ENCODE measurements around the gene SMIM1. TPM values are rescaled to one million over a fixed set of nuclear protein-coding genes. Genes with fewer than 3 reads are reported as not detected.
A peak's percentile ranks its signal among the peaks of the same experiment; 100 is the strongest.

The SMIM1 gene
- total RNA-seq, 3 donors from 2014 or later: 1.7 to 2.0 (median 1.9) TPM

- H3K9me3 Mint-ChIP-seq: peaks cover 3% of the 10 kb centered on the region
- no peak for ATAC-seq
- H3K4me1 Mint-ChIP-seq (ENCODE audit: low read depth): no peaks in the 10 kb centered on the region
- H3K36me3 Mint-ChIP-seq (ENCODE audit: insufficient read depth): no peaks in the 10 kb centered on the region
- no peak for DNase-seq
- H3K4me3 Mint-ChIP-seq: no peak overlapping the region
- peaks cover 20% of the 10 kb centered on the region for H3K27me3 Mint-ChIP-seq (ENCODE audit: low read depth)
These were observed 11.1 kb upstream of the SMIM1 start for GRCh38 chr1:3761296-3762010.

- no peak overlapping the region for H3K4me3 Mint-ChIP-seq
- no peaks in the 10 kb centered on the region for H3K36me3 Mint-ChIP-seq (ENCODE audit: insufficient read depth)
- peaks cover 20% of the 10 kb centered on the region for H3K27me3 Mint-ChIP-seq (ENCODE audit: low read depth)
- no peaks in the 10 kb centered on the region for H3K4me1 Mint-ChIP-seq (ENCODE audit: low read depth)
- DNase-seq: no peak
- peaks cover 3% of the 10 kb centered on the region for H3K9me3 Mint-ChIP-seq
- ATAC-seq: no peak
These were observed 10.2 kb upstream of the SMIM1 start for GRCh38 chr1:3762151-3762872.

GRCh38 chr1:3762873-3763228 is 9.7 kb upstream of the SMIM1 start:
- ATAC-seq: no peak

GRCh38 chr1:3763351-3764125 is 9.0 kb upstream of the SMIM1 start:
- no peak overlapping the region for H3K4me3 Mint-ChIP-seq
- no peak for ATAC-seq
- peaks cover 19% of the 10 kb centered on the region for H3K27me3 Mint-ChIP-seq (ENCODE audit: low read depth)
- H3K36me3 Mint-ChIP-seq (ENCODE audit: insufficient read depth): no peaks in the 10 kb centered on the region
- DNase-seq: no peak
- H3K9me3 Mint-ChIP-seq: peaks cover 3% of the 10 kb centered on the region
- no peaks in the 10 kb centered on the region for H3K4me1 Mint-ChIP-seq (ENCODE audit: low read depth)

More at GRCh38 chr1:3762873-3763228, 9.7 kb upstream of the SMIM1 start:
- no peak for DNase-seq
- Mint-ChIP-seq H3K9me3 (peaks cover 3% of the 10 kb centered on the region), H3K27me3 (ENCODE audit: low read depth) (peaks cover 20% of the 10 kb centered on the region), H3K4me3 (no peak overlapping the region), H3K4me1 (ENCODE audit: low read depth) (no peaks in the 10 kb centered on the region), H3K36me3 (ENCODE audit: insufficient read depth) (no peaks in the 10 kb centered on the region)

- H3K9me3 Mint-ChIP-seq: no peaks in the 10 kb centered on the region
- H3K4me1 Mint-ChIP-seq (ENCODE audit: low read depth): peaks cover 10% of the 10 kb centered on the region
- no peaks in the 10 kb centered on the region for H3K36me3 Mint-ChIP-seq (ENCODE audit: insufficient read depth)
- peaks cover 3% of the 10 kb centered on the region for H3K27me3 Mint-ChIP-seq (ENCODE audit: low read depth)
- ATAC-seq (no peak), DNase-seq (no peak)
- no peak overlapping the region for H3K4me3 Mint-ChIP-seq
These were observed 5.1 kb upstream of the SMIM1 start for GRCh38 chr1:3767328-3767925.

GRCh38 chr1:3768811-3769390 is 3.6 kb upstream of the SMIM1 start:
- ATAC-seq (no peak), DNase-seq (no peak)
- Mint-ChIP-seq H3K9me3 (no peaks in the 10 kb centered on the region), H3K36me3 (ENCODE audit: insufficient read depth) (no peaks in the 10 kb centered on the region), H3K4me1 (ENCODE audit: low read depth) (peaks cover 10% of the 10 kb centered on the region), H3K4me3 (no peak overlapping the region), H3K27me3 (ENCODE audit: low read depth) (peaks cover 3% of the 10 kb centered on the region)

GRCh38 chr1:3770047-3770765 is 2.3 kb upstream of the SMIM1 start:
- DNase-seq (no peak), ATAC-seq (no peak)
- Mint-ChIP-seq H3K4me1 (ENCODE audit: low read depth) (peaks cover 10% of the 10 kb centered on the region), H3K9me3 (no peaks in the 10 kb centered on the region), H3K27me3 (ENCODE audit: low read depth) (peaks cover 3% of the 10 kb centered on the region), H3K4me3 (peak overlapping the region; percentile 42), H3K36me3 (ENCODE audit: insufficient read depth) (no peaks in the 10 kb centered on the region)

GRCh38 chr1:3771108-3772026 is 1.2 kb upstream of the SMIM1 start:
- peak overlapping the region; percentile 74 for H3K4me3 Mint-ChIP-seq
- no peaks in the 10 kb centered on the region for H3K9me3 Mint-ChIP-seq
- ATAC-seq (peak in 1 of 2 donors; percentile 3), DNase-seq (no peak)
- H3K27me3 Mint-ChIP-seq (ENCODE audit: low read depth): peaks cover 3% of the 10 kb centered on the region
- no peaks in the 10 kb centered on the region for H3K36me3 Mint-ChIP-seq (ENCODE audit: insufficient read depth)
- H3K4me1 Mint-ChIP-seq (ENCODE audit: low read depth): peaks cover 15% of the 10 kb centered on the region

GRCh38 chr1:3772027-3772714 is 378 bp upstream of the SMIM1 start:
- peaks cover under 1% of the 10 kb centered on the region for H3K27me3 Mint-ChIP-seq (ENCODE audit: low read depth)
- peak overlapping the region; percentile 74 for H3K4me3 Mint-ChIP-seq
- ATAC-seq: peak; percentile 85 to 87
- DNase-seq: peak; percentile 80
- no peaks in the 10 kb centered on the region for H3K9me3 Mint-ChIP-seq
- no peaks in the 10 kb centered on the region for H3K36me3 Mint-ChIP-seq (ENCODE audit: insufficient read depth)
- peaks cover 15% of the 10 kb centered on the region for H3K4me1 Mint-ChIP-seq (ENCODE audit: low read depth)

- H3K4me1 Mint-ChIP-seq (ENCODE audit: low read depth): peaks cover 15% of the 10 kb centered on the region
- no peak for DNase-seq
- ATAC-seq: no peak
- H3K27me3 Mint-ChIP-seq (ENCODE audit: low read depth): no peaks in the 10 kb centered on the region
- no peaks in the 10 kb centered on the region for H3K9me3 Mint-ChIP-seq
- no peaks in the 10 kb centered on the region for H3K36me3 Mint-ChIP-seq (ENCODE audit: insufficient read depth)
- H3K4me3 Mint-ChIP-seq: no peak overlapping the region
These were observed 1.2 kb downstream of the SMIM1 start for GRCh38 chr1:3773572-3774275.

GRCh38 chr1:3774276-3774945 is 1.9 kb downstream of the SMIM1 start:
- Mint-ChIP-seq H3K9me3 (no peaks in the 10 kb centered on the region), H3K4me1 (ENCODE audit: low read depth) (peaks cover 15% of the 10 kb centered on the region), H3K27me3 (ENCODE audit: low read depth) (no peaks in the 10 kb centered on the region), H3K36me3 (ENCODE audit: insufficient read depth) (no peaks in the 10 kb centered on the region), H3K4me3 (no peak overlapping the region)
- ATAC-seq: no peak
- DNase-seq: no peak
